Measurements from ENCODE around the gene NKX3-2.

NKX3-2 gene

DNA sequence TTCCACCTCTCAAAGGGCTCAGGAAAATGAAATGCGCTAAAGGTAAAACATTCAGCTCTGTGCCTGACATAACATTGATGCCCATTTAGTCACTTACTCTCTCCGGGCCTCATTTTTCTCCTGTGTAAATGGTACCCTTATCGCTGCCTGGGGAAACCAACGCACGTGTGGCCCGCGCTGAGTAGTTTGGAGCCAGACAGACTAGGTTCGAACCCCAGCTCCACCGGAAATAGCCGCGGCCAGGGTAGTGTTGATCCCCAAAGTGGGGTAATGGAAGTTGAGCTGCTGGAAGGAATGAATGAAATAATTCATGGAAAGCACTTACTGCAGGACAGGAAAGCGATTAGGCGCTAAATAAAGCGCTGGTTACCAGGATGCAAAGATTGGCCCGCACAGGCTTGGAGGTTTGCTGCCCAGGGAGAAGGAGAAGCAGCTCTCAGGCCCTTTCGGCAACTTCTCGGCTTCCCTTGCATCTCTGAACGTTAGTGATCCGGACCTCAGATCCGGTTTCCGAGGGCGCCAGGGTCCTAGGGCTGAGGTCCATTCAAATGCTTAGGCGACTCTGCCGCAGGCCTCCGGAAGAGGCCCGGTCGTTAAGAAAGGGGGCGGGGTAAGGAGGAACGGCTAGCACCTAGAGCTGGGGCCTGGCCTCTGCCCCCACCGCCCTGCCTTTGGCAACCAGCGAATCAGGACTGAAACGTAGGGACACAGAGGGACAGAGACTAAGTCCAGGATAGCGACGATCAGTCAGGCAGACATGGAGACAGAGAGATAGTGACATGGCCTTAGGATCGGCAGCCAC, 13.3 kb downstream of the NKX3-2 start:
- DNase-seq (ENCODE audit: low read depth): no peak

GRCh38 chr4:13529128-13529919, 15.0 kb downstream of the NKX3-2 start:
- DNase-seq (ENCODE audit: low read depth): no peak

- DNase-seq (ENCODE audit: low read depth): no peak
Measured at GRCh38 chr4:13528821-13529127, 15.5 kb downstream of the NKX3-2 start.

DNA sequence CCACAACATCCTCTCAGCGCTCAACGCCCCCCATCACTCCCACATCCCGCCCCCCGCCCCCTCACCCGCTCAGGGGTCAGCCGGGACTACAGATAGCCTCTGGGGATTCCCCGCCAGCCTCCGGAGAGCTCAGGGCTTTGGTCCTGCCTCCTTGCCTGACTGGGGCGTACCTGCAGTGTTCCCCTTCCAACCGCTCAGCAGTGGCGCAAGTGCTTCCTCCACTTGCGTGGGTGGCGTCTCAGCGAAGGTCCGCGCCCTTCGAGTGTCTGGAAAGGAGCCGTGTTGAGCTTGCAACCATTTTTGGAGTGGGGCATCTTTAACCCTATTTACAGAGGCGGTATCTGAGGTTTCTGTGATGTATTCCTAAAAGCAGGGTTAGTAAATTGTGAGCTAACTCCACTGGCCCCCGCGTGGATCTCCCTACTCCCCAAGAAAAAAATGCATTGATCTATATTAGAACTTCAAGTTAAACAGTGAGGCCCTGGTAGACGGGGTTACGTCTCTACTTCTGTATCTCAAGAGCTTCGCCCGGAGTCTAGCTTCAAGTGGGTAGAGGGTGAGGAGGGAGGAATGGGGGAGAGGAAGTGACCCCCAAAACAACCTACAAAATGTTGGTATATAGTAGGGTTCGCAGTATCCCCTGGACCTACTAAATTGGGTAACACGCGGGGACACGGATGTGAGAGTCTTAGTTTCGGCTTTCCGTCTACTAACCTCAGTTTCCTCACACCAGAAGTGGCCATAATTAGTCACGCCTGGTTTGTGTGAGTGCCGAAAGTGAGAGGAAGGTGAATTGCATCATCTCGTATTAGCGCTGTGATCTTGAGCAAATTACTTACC, 16.1 kb downstream of the NKX3-2 start:
- DNase-seq (ENCODE audit: low read depth): no peak

DNA sequence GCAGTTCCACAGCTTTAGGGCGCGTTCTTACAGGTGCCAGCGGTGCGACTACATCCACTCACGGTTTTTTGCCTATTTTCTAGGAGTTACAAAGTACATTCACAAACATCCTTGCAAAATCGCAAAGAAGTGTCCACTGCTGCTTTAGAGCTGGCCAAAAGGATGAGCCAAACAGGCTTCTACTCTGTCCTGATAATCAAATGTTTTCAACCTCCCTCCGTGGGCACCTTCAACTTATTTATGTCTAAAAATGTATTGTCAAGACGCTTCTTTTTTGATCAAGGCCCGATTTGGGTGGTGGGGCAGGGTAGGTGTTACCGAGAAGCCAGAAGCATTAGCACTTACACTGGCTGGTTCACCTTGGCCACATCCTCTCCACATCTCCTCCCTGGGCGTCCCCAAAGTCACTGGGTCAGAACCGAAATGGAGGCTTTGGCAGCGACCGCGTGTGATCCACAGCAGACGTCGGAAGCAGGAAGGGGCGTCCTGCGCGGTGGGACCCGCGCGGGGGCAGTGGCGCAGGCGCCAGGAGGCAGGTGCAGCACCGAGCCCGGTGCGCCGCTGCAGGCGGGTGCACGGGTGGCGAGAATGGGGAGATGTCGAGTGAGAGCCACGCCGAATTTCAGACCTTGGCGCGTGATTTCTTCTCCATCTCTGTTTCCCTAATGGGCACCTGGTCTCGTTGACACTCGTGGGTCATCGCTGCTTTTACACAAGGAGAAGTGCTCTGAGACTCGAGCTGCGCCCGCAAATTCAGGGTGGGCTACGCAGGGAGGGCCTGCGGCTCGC, 16.9 kb downstream of the NKX3-2 start:
- DNase-seq (ENCODE audit: low read depth): no peak

GRCh38 chr4:13526658-13527057, 17.6 kb downstream of the NKX3-2 start:
- no peak for DNase-seq (ENCODE audit: low read depth)

- DNase-seq (ENCODE audit: low read depth): no peak
Measured at GRCh38 chr4:13525606-13526281, 18.6 kb downstream of the NKX3-2 start.

- DNase-seq (ENCODE audit: low read depth): no peak
Measured at GRCh38 chr4:13524504-13525243, 19.6 kb downstream of the NKX3-2 start.

GRCh38 chr4:13523591-13524503, 20.5 kb downstream of the NKX3-2 start:
- no peak for DNase-seq (ENCODE audit: low read depth)

GRCh38 chr4:13523105-13523477, 21.2 kb downstream of the NKX3-2 start:
- no peak for DNase-seq (ENCODE audit: low read depth)

DNA sequence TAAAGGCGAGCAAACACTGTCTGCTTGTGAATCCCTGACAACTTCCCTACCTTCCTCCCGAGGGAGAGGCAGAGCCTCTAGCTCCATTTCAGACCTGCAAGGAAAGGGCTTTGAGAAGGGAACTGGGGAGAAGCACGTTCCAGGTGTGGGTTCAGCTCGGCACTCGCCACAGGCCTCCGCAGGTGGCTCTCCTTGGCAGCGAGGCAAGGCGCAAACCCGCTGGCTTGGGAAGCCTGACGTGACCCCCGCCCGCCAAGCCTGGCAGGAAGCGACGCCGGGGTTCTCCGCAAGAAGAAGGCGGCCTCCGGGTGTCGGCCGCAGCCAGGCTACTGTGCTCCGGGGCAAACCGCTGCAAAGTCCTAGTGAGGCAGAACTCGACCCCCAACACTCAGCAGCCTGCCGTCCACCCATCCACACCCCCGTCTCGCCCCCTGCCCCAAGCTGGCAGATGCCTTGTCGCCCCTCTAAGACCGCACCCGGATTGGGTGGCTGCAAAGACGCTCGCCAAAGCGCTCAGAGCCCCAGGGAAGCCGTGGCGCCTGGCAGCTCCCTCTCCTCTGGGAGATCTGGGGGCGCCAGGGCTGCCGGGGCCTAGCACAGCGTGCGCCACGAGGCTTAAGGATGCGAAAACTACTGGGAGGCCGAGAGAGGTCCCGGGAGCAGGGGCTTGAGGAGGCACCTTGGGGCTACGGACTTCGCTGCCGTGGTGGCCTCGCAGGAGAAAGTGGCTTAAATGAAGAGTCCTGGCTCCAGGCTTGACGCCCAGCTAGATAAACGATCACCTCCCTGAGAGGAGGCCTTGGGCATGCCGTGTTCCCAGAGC, 21.8 kb downstream of the NKX3-2 start:
- DNase-seq (ENCODE audit: low read depth): no peak

DNA sequence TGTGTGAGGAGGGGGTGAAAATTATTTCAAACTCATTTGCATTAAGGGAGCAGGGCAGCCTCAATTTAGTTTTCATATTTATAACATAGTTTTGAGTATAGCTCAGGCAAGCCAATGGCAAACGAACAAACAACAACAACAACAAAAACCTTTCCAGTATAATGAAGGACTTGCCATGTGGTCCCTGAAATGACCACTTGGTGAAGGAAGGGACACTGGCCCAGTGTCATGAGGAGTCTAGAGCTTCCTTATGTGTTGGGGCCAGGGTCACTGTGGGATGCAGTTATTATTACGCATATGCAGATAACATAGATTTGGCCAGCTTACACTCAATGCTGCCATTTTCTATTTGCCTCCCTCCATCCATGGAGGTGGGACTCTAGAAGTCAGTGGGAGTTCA, 23.3 kb downstream of the NKX3-2 start:
- DNase-seq (ENCODE audit: low read depth): no peak

- no peak for DNase-seq (ENCODE audit: low read depth)
Measured at GRCh38 chr4:13516315-13516860, 27.9 kb downstream of the NKX3-2 start.

DNA sequence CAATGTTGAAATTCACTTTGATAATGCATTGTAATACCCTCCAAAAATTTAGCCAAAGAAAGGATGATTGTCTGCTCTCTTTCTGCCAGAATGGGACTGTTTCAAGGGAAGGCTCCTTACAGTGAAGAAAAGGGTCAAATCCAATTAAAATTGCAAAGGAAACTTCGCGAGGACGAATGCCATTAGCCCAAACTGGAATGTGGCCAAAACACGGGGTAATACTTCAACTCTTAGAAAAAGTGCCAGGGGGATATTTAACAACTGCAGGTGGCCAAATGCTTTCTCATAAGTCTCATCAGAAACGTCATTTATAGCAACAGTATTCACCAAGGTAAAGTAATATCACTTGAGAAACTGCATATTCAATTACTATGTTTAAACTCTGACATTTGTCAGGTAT, 29.0 kb downstream of the NKX3-2 start:
- no peak for DNase-seq (ENCODE audit: low read depth)

DNA sequence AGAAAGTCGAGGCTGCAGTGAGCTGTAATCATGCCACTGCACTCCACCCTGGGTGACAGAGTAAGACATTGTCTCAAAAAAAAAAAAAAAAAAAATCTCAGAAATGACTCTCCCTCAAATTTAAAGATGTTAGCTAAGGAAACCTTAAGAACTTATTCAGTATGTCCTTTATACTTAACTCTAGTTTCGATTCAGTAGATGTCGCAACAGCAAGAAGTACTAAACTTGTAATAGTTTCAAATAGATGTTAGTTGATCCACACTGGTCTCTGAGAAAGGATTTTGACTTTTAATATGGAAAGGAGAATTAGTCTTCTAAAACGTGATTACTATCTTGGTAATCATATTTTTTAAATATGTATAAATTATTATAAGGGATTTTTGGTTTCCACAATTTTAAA, 29.6 kb downstream of the NKX3-2 start:
- no peak for DNase-seq (ENCODE audit: low read depth)

DNA sequence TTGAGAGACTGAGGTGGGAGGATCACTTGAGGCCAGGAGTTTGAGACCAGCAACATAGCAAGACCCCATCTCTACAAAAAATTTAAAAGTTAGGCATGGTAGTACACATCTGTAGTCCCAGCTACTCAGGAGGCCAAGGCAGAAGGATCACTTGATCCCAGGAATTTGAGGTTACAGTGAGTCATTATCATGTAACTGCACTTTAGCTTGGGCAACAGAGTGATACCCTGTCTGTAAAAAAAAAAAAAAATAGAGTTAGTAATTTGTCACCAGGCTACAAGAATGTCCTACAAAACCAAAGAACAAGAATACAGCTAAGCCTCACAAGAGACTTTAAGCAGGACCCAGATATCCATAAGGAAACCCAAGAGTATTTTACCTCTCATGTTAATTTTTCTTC, 33.2 kb downstream of the NKX3-2 start:
- no peak for DNase-seq (ENCODE audit: low read depth)

- no peak for DNase-seq (ENCODE audit: low read depth)
Measured at GRCh38 chr4:13509442-13509841, 34.9 kb downstream of the NKX3-2 start.

DNA sequence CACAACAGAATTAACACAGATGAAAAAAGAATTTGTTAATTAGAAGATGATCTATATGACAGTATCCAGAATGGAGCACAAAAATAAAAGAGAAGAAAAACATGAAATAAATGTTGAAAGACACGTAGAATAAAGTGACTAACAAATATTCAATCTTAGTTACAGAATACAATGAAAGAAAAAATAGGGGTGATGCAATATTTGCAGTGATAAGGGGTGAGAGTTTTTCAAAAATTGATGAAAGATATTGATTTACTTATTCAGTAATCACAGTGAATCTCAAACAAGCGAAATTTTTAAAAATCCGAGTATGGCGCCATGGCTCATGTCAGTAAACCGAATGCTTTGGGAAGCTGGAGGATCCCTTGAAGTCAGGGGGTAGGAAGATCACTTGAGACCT, 39.9 kb downstream of the NKX3-2 start:
- DNase-seq (ENCODE audit: low read depth): no peak

Data from GM04503 (cell line).